ENCODE measurements around the gene PRKCZ.

DNA sequence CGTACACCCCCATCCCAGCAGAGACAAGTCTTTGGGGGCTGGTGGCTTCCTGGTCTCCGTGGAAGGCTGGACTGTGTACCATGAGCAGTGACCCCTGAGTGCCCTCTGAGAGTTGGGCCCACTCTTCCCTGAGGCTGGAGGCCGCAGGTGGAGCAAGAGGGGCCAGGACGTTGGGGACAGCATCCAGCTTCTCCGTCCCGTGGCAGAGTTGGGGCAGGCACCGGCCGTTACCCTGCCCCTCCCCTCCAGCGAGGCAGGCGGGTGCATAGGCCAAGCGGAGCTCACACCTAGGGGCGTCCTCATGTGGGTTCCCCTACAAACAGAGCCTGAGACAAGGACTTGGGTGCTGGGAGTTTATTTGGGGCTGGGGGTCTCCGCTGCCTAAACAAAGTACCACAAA is 17.0 kb upstream of the PRKCZ start:
- TF ChIP-seq, protein P1, sequence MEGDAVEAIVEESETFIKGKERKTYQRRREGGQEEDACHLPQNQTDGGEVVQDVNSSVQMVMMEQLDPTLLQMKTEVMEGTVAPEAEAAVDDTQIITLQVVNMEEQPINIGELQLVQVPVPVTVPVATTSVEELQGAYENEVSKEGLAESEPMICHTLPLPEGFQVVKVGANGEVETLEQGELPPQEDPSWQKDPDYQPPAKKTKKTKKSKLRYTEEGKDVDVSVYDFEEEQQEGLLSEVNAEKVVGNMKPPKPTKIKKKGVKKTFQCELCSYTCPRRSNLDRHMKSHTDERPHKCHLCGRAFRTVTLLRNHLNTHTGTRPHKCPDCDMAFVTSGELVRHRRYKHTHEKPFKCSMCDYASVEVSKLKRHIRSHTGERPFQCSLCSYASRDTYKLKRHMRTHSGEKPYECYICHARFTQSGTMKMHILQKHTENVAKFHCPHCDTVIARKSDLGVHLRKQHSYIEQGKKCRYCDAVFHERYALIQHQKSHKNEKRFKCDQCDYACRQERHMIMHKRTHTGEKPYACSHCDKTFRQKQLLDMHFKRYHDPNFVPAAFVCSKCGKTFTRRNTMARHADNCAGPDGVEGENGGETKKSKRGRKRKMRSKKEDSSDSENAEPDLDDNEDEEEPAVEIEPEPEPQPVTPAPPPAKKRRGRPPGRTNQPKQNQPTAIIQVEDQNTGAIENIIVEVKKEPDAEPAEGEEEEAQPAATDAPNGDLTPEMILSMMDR (IDR thresholded peaks at IDR 0.05 in 2 of 3, conservative IDR thresholded peaks at IDR 0.05 in 1 of 3; ENCODE audit: insufficient read depth in 2 of 3, low read depth in 1 of 3, low read length in 3 of 3), result no peak
- TF ChIP-seq NR1H2 (CRISPR knock-in tag; IDR thresholded peaks at IDR 0.05), result no peak
- TF ChIP-seq NR3C1 (CRISPR knock-in tag; IDR thresholded peaks at IDR 0.05), result no peak
- TF ChIP-seq, protein P2, sequence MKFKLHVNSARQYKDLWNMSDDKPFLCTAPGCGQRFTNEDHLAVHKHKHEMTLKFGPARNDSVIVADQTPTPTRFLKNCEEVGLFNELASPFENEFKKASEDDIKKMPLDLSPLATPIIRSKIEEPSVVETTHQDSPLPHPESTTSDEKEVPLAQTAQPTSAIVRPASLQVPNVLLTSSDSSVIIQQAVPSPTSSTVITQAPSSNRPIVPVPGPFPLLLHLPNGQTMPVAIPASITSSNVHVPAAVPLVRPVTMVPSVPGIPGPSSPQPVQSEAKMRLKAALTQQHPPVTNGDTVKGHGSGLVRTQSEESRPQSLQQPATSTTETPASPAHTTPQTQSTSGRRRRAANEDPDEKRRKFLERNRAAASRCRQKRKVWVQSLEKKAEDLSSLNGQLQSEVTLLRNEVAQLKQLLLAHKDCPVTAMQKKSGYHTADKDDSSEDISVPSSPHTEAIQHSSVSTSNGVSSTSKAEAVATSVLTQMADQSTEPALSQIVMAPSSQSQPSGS (CRISPR knock-in tag; IDR thresholded peaks at IDR 0.05), result no peak
- TF ChIP-seq, protein P3, sequence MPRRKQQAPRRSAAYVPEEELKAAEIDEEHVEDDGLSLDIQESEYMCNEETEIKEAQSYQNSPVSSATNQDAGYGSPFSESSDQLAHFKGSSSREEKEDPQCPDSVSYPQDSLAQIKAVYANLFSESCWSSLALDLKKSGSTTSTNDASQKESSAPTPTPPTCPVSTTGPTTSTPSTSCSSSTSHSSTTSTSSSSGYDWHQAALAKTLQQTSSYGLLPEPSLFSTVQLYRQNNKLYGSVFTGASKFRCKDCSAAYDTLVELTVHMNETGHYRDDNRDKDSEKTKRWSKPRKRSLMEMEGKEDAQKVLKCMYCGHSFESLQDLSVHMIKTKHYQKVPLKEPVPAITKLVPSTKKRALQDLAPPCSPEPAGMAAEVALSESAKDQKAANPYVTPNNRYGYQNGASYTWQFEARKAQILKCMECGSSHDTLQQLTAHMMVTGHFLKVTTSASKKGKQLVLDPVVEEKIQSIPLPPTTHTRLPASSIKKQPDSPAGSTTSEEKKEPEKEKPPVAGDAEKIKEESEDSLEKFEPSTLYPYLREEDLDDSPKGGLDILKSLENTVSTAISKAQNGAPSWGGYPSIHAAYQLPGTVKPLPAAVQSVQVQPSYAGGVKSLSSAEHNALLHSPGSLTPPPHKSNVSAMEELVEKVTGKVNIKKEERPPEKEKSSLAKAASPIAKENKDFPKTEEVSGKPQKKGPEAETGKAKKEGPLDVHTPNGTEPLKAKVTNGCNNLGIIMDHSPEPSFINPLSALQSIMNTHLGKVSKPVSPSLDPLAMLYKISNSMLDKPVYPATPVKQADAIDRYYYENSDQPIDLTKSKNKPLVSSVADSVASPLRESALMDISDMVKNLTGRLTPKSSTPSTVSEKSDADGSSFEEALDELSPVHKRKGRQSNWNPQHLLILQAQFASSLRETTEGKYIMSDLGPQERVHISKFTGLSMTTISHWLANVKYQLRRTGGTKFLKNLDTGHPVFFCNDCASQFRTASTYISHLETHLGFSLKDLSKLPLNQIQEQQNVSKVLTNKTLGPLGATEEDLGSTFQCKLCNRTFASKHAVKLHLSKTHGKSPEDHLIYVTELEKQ (CRISPR knock-in tag; IDR thresholded peaks at IDR 0.05), result no peak
- TF ChIP-seq, protein P4, sequence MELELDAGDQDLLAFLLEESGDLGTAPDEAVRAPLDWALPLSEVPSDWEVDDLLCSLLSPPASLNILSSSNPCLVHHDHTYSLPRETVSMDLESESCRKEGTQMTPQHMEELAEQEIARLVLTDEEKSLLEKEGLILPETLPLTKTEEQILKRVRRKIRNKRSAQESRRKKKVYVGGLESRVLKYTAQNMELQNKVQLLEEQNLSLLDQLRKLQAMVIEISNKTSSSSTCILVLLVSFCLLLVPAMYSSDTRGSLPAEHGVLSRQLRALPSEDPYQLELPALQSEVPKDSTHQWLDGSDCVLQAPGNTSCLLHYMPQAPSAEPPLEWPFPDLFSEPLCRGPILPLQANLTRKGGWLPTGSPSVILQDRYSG (tag; conservative IDR thresholded peaks at IDR 0.05; ENCODE audit: low read depth), result no peak
- no peak for TF ChIP-seq ZBED1 (IDR thresholded peaks at IDR 0.05)
- TF ChIP-seq ZNF253 (CRISPR knock-in tag; conservative IDR thresholded peaks at IDR 0.05), result no peak
